Neural cell (in vitro differentiated cells): Measurements from ENCODE around the gene LPCAT1. TPM values are rescaled to one million over a fixed set of nuclear protein-coding genes. Genes with fewer than 3 reads are reported as not detected.

ENCODE experiments used
- H2AFZ ChIP-seq: fragments of 200-600, 300-800 bp; sonication (generic), shearing (Covaris generic); 2 replicates; pipeline ENCODE4 v1.6.0; 2014; ENCODE audit warnings: low read depth, mild to moderate bottlenecking, antibody characterized with exemption, low read length, moderate library complexity
- H3F3A ChIP-seq: fragments of 200-600 bp; shearing (Covaris generic); 2 replicates; pipeline ENCODE4 v1.6.1; 2016; ENCODE audit warnings: mild to moderate bottlenecking, moderate library complexity, mixed read lengths, antibody characterized with exemption, low read length; ENCODE audit not compliant: insufficient read depth, poor library complexity, severe bottlenecking
- H3K27ac ChIP-seq: fragments of 200-600, 300-800 bp; sonication (generic), shearing (Covaris generic); 2 replicates; pipeline ENCODE4 v1.5.1; 2014; ENCODE audit warnings: mild to moderate bottlenecking, low read length, moderate library complexity
- H3K27me3 ChIP-seq: fragments of 300-800, 200-600 bp; sonication (generic), shearing (Covaris generic); 2 replicates; pipeline ENCODE4 v1.6.0; 2014; ENCODE audit warnings: mild to moderate bottlenecking, low read depth, low read length, moderate library complexity; ENCODE audit not compliant: insufficient read depth
- H3K36me3 ChIP-seq: fragments of 300-800, 200-600 bp; sonication (generic), shearing (Covaris generic); 2 replicates; pipeline ENCODE4 v1.5.1; 2014; ENCODE audit warnings: mild to moderate bottlenecking, antibody characterized with exemption, low read length, moderate library complexity; ENCODE audit not compliant: insufficient read depth
- H3K4me2 ChIP-seq: fragments of 300-800, 200-600 bp; sonication (generic), shearing (Covaris generic); 2 replicates; pipeline ENCODE4 v1.6.0; 2014; ENCODE audit warnings: mild to moderate bottlenecking, low read length
- H3K4me3 ChIP-seq: fragments of 300-800, 200-600 bp; sonication (generic), shearing (Covaris generic); 2 replicates; pipeline ENCODE4 v1.5.1; 2014; ENCODE audit warnings: mild to moderate bottlenecking, low read length, moderate library complexity
- H3K79me2 ChIP-seq: fragments of 200-600 bp; shearing (Covaris generic); replicated peaks from 2 replicates; pipeline ENCODE4 v1.6.0; 2014; ENCODE audit warnings: mild to moderate bottlenecking, low read length, moderate library complexity; ENCODE audit not compliant: insufficient read depth
- H3K9ac ChIP-seq: fragments of 300-800, 200-600 bp; sonication (generic), shearing (Covaris generic); 2 replicates; pipeline ENCODE4 v1.6.1; 2016; ENCODE audit warnings: mild to moderate bottlenecking, low read length, mixed read lengths
- H3K9me2 ChIP-seq: fragments of 200-600 bp; shearing (Covaris generic); 2 replicates; pipeline ENCODE4 v1.6.1; 2016; ENCODE audit warnings: mild to moderate bottlenecking, low read length, mixed read lengths; ENCODE audit not compliant: insufficient read depth
- H3K9me3 ChIP-seq: fragments of 200-600, 300-800 bp; sonication (generic), shearing (Covaris generic); 2 replicates; pipeline ENCODE4 v1.6.1; 2016; ENCODE audit warnings: mild to moderate bottlenecking, mixed run types, low read length, moderate library complexity, mixed read lengths
- H4K20me1 ChIP-seq: fragments of 200-600 bp; shearing (Covaris generic); 2 replicates; pipeline ENCODE4 v1.6.1; 2016; ENCODE audit warnings: mild to moderate bottlenecking, mixed run types; ENCODE audit not compliant: insufficient read depth
- EP300 ChIP-seq: fragments of 450-650 bp; conservative IDR thresholded peaks from 2 replicates; pipeline ENCODE4 v1.6.1; 2014; ENCODE audit warnings: antibody characterized with exemption, mild to moderate bottlenecking, moderate library complexity; ENCODE audit not compliant: poor library complexity, severe bottlenecking
- EZH2 ChIP-seq: fragments of 200-600, 300-800 bp; shearing (Covaris generic), sonication (generic); IDR thresholded peaks from 2 replicates; pipeline ENCODE4 v1.6.1; 2014; ENCODE audit warnings: antibody characterized with exemption, low read length, borderline replicate concordance, mild to moderate bottlenecking; ENCODE audit not compliant: insufficient read depth, poor library complexity, severe bottlenecking
- MXI1 ChIP-seq: fragments of 450-650 bp; conservative IDR thresholded peaks from 2 replicates; pipeline ENCODE4 v1.6.1; 2014; ENCODE audit warnings: antibody characterized with exemption, mild to moderate bottlenecking; ENCODE audit not compliant: poor library complexity, severe bottlenecking
- POLR2AphosphoS5 ChIP-seq: IDR thresholded peaks from 2 replicates; pipeline ENCODE4 v1.6.1; 2012
- RAD21 ChIP-seq: fragments of 450-650 bp; conservative IDR thresholded peaks from 2 replicates; pipeline ENCODE4 v1.6.1; 2014; ENCODE audit warnings: antibody characterized with exemption, mild to moderate bottlenecking, moderate library complexity
- REST ChIP-seq: IDR thresholded peaks from 2 replicates; pipeline ENCODE4 v1.6.1; 2012; ENCODE audit warnings: borderline replicate concordance
- SMC3 ChIP-seq: fragments of 450-650 bp; conservative IDR thresholded peaks from 2 replicates; pipeline ENCODE4 v1.6.1; 2014; ENCODE audit warnings: antibody characterized with exemption, mild to moderate bottlenecking, moderate library complexity; ENCODE audit not compliant: poor library complexity
- TAF1 ChIP-seq: IDR thresholded peaks from 2 replicates; pipeline ENCODE4 v1.6.1; 2012; ENCODE audit warnings: low read depth
- polyA plus RNA-seq: library from polyadenylated mRNA; depleted of rRNA; stranded (reverse); fragments of >200 nt; gene quantifications from 2 replicates; pipeline ENCODE4 v1.2.3, GENCODE V29; 2014
- TF ChIP-seq, protein P1 (sequence below): fragments of 450-650 bp; IDR thresholded peaks from 2 replicates; pipeline ENCODE4 v1.5.1; 2014; ENCODE audit warnings: antibody characterized with exemption, mild to moderate bottlenecking, moderate library complexity; ENCODE audit not compliant: poor library complexity, severe bottlenecking

Gene LPCAT1
- polyA plus RNA-seq, 1 donor from 2014 or later = 61.8 TPM

- H3K36me3 ChIP-seq = no peaks in the 10 kb centered on the region
- H3K4me3 ChIP-seq = no peak overlapping the region
- no peaks in the 10 kb centered on the region for H4K20me1 ChIP-seq
- peaks cover 32% of the 10 kb centered on the region for H3K27me3 ChIP-seq
- H3K9me3 ChIP-seq = no peaks in the 10 kb centered on the region
- H3K4me2 ChIP-seq = no peak overlapping the region
- H3K79me2 ChIP-seq = no peaks in the 10 kb centered on the region
- no peak overlapping the region for H3K27ac ChIP-seq
- no peaks in the 10 kb centered on the region for H3K9me2 ChIP-seq
- TF ChIP-seq REST = no peak
- TF ChIP-seq EP300 = no peak
- TF ChIP-seq, protein P1, sequence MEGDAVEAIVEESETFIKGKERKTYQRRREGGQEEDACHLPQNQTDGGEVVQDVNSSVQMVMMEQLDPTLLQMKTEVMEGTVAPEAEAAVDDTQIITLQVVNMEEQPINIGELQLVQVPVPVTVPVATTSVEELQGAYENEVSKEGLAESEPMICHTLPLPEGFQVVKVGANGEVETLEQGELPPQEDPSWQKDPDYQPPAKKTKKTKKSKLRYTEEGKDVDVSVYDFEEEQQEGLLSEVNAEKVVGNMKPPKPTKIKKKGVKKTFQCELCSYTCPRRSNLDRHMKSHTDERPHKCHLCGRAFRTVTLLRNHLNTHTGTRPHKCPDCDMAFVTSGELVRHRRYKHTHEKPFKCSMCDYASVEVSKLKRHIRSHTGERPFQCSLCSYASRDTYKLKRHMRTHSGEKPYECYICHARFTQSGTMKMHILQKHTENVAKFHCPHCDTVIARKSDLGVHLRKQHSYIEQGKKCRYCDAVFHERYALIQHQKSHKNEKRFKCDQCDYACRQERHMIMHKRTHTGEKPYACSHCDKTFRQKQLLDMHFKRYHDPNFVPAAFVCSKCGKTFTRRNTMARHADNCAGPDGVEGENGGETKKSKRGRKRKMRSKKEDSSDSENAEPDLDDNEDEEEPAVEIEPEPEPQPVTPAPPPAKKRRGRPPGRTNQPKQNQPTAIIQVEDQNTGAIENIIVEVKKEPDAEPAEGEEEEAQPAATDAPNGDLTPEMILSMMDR = no peak
- TF ChIP-seq RAD21 = no peak
- TF ChIP-seq SMC3 = no peak
- no peak for TF ChIP-seq MXI1
- no peak for TF ChIP-seq EZH2
- no peak overlapping the region for H3K9ac ChIP-seq
- H2AFZ ChIP-seq = no peak overlapping the region
- H3F3A ChIP-seq = no peaks in the 10 kb centered on the region
Observed at GRCh38 chr5:1439388-1440097, 84.2 kb downstream of the LPCAT1 start.

GRCh38 chr5:1438871-1439270, 84.9 kb downstream of the LPCAT1 start:
- Histone ChIP-seq H3K36me3 (no peaks in the 10 kb centered on the region), H2AFZ (no peak overlapping the region), H3K27me3 (peaks cover 26% of the 10 kb centered on the region), H3K9me2 (no peaks in the 10 kb centered on the region), H3K79me2 (no peaks in the 10 kb centered on the region), H3K9ac (no peak overlapping the region), H3K4me2 (no peak overlapping the region), H4K20me1 (no peaks in the 10 kb centered on the region), H3K4me3 (no peak overlapping the region), H3K9me3 (no peaks in the 10 kb centered on the region), H3F3A (no peaks in the 10 kb centered on the region), H3K27ac (no peak overlapping the region)
- TF ChIP-seq RAD21 (no peak), POLR2AphosphoS5 (no peak), EZH2 (no peak), EP300 (no peak), TAF1 (no peak), REST (no peak)
- TF ChIP-seq, protein P1 = no peak
